Fibroblast of pulmonary artery (primary cell): Measurements from ENCODE around the gene DFFA.

Source experiments
- DNase-seq: peaks from one replicate; pipeline ENCODE4 v3.0.0-alpha.2; 2010; ENCODE audit warnings: low read depth
- H3K4me3 ChIP-seq: replicated peaks from 2 replicates; pipeline ENCODE4 v1.5.1; 2011; ENCODE audit warnings: low read depth, mild to moderate bottlenecking, control low read depth, low read length, moderate library complexity
- TF ChIP-seq, protein P1 (sequence below): IDR thresholded peaks from 2 replicates; pipeline ENCODE4 v1.5.1; 2011; ENCODE audit warnings: mild to moderate bottlenecking, control low read depth, low read length, inconsistent platforms; ENCODE audit errors: missing control alignments

The DFFA gene

DNA sequence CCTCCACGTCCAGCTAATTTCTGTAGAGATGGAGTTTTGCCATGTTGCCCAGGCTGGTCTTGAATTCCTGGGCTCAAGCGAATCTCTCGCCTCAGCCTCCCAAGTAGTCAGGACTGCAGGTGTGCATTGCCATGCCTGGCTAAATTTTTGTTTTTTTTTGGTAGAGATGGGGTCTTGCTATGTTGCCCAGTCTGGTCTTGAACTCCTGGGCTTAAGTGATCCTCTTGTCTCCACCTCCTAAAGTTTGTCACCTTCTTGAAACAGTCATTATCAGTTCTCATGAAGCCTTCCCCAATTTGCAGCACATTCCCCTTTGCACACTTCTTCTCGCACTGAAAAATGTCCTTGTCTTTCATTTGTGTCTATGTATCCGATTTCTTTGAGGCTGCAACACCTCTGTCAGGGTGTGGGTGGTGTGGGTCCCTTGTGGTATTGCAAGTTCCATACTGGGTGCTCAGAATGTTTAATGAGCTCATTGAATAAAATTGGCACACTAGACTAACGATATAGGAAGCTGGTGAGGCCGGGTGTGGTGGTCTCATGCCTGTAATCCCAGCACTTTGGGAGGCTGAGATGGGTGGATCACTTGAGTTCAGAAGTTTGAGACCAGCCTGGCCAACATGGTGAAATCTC, 25.4 kb downstream of the DFFA start:
- no peak for DNase-seq
- no peak overlapping the region for H3K4me3 ChIP-seq
- TF ChIP-seq, protein P1, sequence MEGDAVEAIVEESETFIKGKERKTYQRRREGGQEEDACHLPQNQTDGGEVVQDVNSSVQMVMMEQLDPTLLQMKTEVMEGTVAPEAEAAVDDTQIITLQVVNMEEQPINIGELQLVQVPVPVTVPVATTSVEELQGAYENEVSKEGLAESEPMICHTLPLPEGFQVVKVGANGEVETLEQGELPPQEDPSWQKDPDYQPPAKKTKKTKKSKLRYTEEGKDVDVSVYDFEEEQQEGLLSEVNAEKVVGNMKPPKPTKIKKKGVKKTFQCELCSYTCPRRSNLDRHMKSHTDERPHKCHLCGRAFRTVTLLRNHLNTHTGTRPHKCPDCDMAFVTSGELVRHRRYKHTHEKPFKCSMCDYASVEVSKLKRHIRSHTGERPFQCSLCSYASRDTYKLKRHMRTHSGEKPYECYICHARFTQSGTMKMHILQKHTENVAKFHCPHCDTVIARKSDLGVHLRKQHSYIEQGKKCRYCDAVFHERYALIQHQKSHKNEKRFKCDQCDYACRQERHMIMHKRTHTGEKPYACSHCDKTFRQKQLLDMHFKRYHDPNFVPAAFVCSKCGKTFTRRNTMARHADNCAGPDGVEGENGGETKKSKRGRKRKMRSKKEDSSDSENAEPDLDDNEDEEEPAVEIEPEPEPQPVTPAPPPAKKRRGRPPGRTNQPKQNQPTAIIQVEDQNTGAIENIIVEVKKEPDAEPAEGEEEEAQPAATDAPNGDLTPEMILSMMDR = no peak

DNA sequence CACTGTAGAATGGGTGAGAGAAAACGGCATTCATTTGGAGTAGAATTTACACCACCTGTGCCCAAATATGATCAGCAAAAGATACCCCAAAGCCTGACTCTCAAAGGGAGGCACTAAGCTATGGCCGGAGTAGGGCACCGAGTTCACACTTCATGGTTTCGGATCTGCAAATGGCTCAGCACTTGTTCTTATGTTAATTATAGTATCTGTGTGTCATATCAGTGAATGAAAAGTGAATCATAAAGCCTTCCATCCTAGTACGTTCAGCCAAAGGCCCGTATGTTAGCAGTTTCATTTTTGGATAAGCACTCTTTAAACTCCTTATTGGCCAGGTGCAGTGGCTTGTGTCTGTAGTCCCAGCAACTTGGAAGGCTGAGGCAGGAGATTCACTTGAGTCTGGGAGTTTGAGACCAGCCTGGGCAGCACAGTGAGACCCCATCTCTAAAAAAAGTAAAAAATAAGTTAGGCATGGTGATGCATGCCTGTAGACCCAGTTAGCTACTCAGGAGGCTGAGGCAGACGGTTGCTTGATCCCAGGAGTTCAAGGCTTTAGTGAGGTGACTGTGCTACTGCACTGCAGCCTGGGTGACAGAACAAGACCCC, 27.4 kb downstream of the DFFA start:
- no peak overlapping the region for H3K4me3 ChIP-seq
- TF ChIP-seq, protein P1 = no peak
- no peak for DNase-seq

- H3K4me3 ChIP-seq = no peak overlapping the region
- TF ChIP-seq, protein P1 = no peak
- DNase-seq = no peak
Observed at GRCh38 chr1:10444248-10444647, 28.1 kb downstream of the DFFA start.

- TF ChIP-seq, protein P1 = no peak
- no peak overlapping the region for H3K4me3 ChIP-seq
- DNase-seq = no peak
Observed at GRCh38 chr1:10440794-10441193, 31.5 kb downstream of the DFFA start.

- TF ChIP-seq, protein P1 = no peak
- H3K4me3 ChIP-seq = no peak overlapping the region
Observed at GRCh38 chr1:10440305-10440704, 32.0 kb downstream of the DFFA start.

GRCh38 chr1:10438677-10439163, 33.6 kb downstream of the DFFA start:
- no peak overlapping the region for H3K4me3 ChIP-seq
- TF ChIP-seq, protein P1 = no peak
- no peak for DNase-seq

More at GRCh38 chr1:10440305-10440704, 32.0 kb downstream of the DFFA start:
- DNase-seq = no peak
